Vein endothelial cell (primary cell): Measurements from ENCODE around the gene IL21. TPM values are rescaled to one million over a fixed set of nuclear protein-coding genes. Genes with fewer than 3 reads are reported as not detected.

Source experiments
- total RNA-seq: library from RNA; depleted of rRNA; stranded (reverse); fragments of >200 nt; gene quantifications from 2 replicates; pipeline ENCODE4 v1.2.3, GENCODE V29; 2012

Gene IL21
- not detected in 2 replicates for total RNA-seq

DNA sequence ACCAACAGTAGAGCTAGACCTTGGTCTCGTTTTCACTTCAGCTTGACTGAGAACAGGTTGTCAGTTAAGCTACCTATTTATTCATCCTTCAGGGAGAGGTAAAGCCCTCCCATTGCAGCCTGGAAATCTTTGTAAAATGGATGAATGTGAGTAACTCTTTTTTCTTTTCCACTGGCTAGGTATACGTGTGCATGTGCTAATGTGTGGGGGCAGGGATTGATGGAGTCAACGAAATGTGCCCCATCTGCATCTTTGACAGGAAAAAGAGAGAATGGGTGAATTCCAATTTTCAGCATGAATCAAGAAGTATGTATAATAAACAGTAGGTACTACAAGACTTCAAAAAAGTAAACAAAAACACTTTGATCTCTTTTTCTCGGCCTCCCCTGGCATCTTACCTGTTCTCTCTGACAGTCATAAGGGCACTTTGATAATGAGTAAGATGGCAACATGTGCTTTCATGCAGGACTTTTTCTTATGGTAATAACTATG lies at the start of gene IL21:
Gene IL21, minus strand, starts transcription at position 51 of the 492 bp plus-strand sequence. CDS start 55 bp downstream, outside the sequence.

Other genes with a start within 250 kb of the IL21 start
- gene ADAD1, start 242.1 kb downstream of the IL21 start, total RNA-seq, result not detected in 2 replicates
- gene IL2, start 164.3 kb downstream of the IL21 start, total RNA-seq, result not detected in 2 replicates
- gene BBS12, start 111.6 kb upstream of the IL21 start, total RNA-seq, result 3.9 and 4.0 TPM in 2 replicates
- 31.7 and 36.6 TPM in 2 replicates for gene FGF2, start 205.8 kb upstream of the IL21 start, total RNA-seq